WTC11 (cell line): ENCODE measurements around the gene LGALSL. TPM values are rescaled to one million over a fixed set of nuclear protein-coding genes. Genes with fewer than 3 reads are reported as not detected.

Source experiments
- ATAC-seq: fragments of 200-7000 bp; cut with Tn5 transposase; 2 replicates; pipeline ENCODE4 v1.10.0; 2021; ENCODE audit warnings: mild to moderate bottlenecking, moderate library complexity
- CTCF ChIA-PET: fragments of 300-600 bp; sonication (Branson Sonifier 250); formaldehyde crosslinking; loops from one replicate; lab custom pipeline; 2021; ENCODE audit warnings: antibody characterized with exemption; lab: Charles Lee
- POLR2A ChIA-PET: fragments of 350-600 bp; sonication (Branson Sonifier 250); formaldehyde crosslinking; loops from one replicate; lab custom pipeline; 2021; ENCODE audit warnings: antibody characterized with exemption; lab: Charles Lee
- DNase-seq: peaks from one replicate; pipeline ENCODE4 v3.0.0; 2021; ENCODE audit warnings: low spot score
- H3K27ac Mint-ChIP-seq: 2 replicates; pipeline ENCODE4 v1.8.0; 2021; ENCODE audit warnings: mixed read lengths
- H3K27me3 Mint-ChIP-seq: 2 replicates; pipeline ENCODE4 v1.8.0; 2021; ENCODE audit warnings: low read depth, mild to moderate bottlenecking, moderate library complexity, mixed read lengths
- H3K36me3 Mint-ChIP-seq: 2 replicates; pipeline ENCODE4 v1.8.0; 2021; ENCODE audit warnings: mixed read lengths
- H3K4me1 Mint-ChIP-seq: 2 replicates; pipeline ENCODE4 v1.8.0; 2022; ENCODE audit warnings: mixed read lengths
- H3K4me3 Mint-ChIP-seq: 2 replicates; pipeline ENCODE4 v1.8.0; 2021; ENCODE audit warnings: mild to moderate bottlenecking, moderate library complexity, mixed read lengths
- H3K9me3 Mint-ChIP-seq: 2 replicates; pipeline ENCODE4 v1.8.0; 2021; ENCODE audit warnings: mixed read lengths
- ATF2 ChIP-seq: sonication (generic); formaldehyde crosslinking; IDR thresholded peaks from 2 replicates; pipeline ENCODE4 v1.8.1; 2022; ENCODE audit warnings: low read depth, missing genetic modification reagents, borderline replicate concordance
- E2F4 ChIP-seq: sonication (generic); formaldehyde crosslinking; IDR thresholded peaks from 2 replicates; pipeline ENCODE4 v1.8.1; 2022; ENCODE audit warnings: low read depth, mild to moderate bottlenecking, moderate library complexity, missing genetic modification reagents, borderline replicate concordance
- EMX1 ChIP-seq: fragments of 250-450 bp; sonication (Bioruptor Pico); IDR thresholded peaks from 2 replicates; pipeline ENCODE4 v1.8.0; 2021; ENCODE audit warnings: mild to moderate bottlenecking
- ERG ChIP-seq: fragments of 250-450 bp; sonication (Bioruptor Pico); IDR thresholded peaks from 2 replicates; pipeline ENCODE4 v1.8.0; 2021; ENCODE audit warnings: mild to moderate bottlenecking
- FOXK1 ChIP-seq: sonication (generic); formaldehyde crosslinking; IDR thresholded peaks from 2 replicates; pipeline ENCODE4 v1.8.0; 2022; ENCODE audit warnings: mild to moderate bottlenecking, moderate library complexity, missing genetic modification reagents
- FOXP4 ChIP-seq: sonication (generic); formaldehyde crosslinking; IDR thresholded peaks from 2 replicates; pipeline ENCODE4 v1.8.0; 2022; ENCODE audit warnings: mild to moderate bottlenecking, missing genetic modification reagents
- NR2C2 ChIP-seq: sonication (generic); formaldehyde crosslinking; IDR thresholded peaks from 2 replicates; pipeline ENCODE4 v1.8.0; 2022; ENCODE audit warnings: mild to moderate bottlenecking, missing genetic modification reagents
- SP1 ChIP-seq: sonication (generic); formaldehyde crosslinking; conservative IDR thresholded peaks from 2 replicates; pipeline ENCODE4 v1.8.1; 2022; ENCODE audit warnings: missing genetic modification reagents
- STAT6 ChIP-seq: sonication (generic); formaldehyde crosslinking; conservative IDR thresholded peaks from 2 replicates; pipeline ENCODE4 v1.8.1; 2023; ENCODE audit warnings: mild to moderate bottlenecking, low read depth, missing genetic modification reagents, moderate library complexity
- ZNF396 ChIP-seq: fragments of 250-450 bp; sonication (Bioruptor Pico); IDR thresholded peaks from 2 replicates; pipeline ENCODE4 v1.8.0; 2021; ENCODE audit warnings: mild to moderate bottlenecking, moderate library complexity, borderline replicate concordance
- ZNF423 ChIP-seq: fragments of 250-450 bp; sonication (Bioruptor Pico); IDR thresholded peaks from 2 replicates; pipeline ENCODE4 v2.1.2; 2022; ENCODE audit warnings: mild to moderate bottlenecking, moderate library complexity
- ZNF512 ChIP-seq: sonication (generic); formaldehyde crosslinking; IDR thresholded peaks from 2 replicates; pipeline ENCODE4 v1.8.1; 2022; ENCODE audit warnings: missing genetic modification reagents, borderline replicate concordance
- ZNF671 ChIP-seq: fragments of 250-450 bp; sonication (Bioruptor Pico); IDR thresholded peaks from 2 replicates; pipeline ENCODE4 v1.8.0; 2021; ENCODE audit warnings: mild to moderate bottlenecking
- total RNA-seq: library from RNA; stranded (reverse); gene quantifications from 3 replicates; pipeline ENCODE4 v1.2.3, GENCODE V29; 2021

The LGALSL gene
- total RNA-seq, 1 experiment from 2014 or later, result 21.0 TPM

- Mint-ChIP-seq H3K4me3 (peak overlapping the region; percentile 85), H3K4me1 (peaks cover 30% of the 10 kb centered on the region), H3K9me3 (no peaks in the 10 kb centered on the region), H3K27me3 (no peaks in the 10 kb centered on the region), H3K27ac (no peak overlapping the region), H3K36me3 (peaks cover 19% of the 10 kb centered on the region)
- CTCF ChIA-PET, result interaction anchor here (0.7 to 1.6 kb wide), 2 partner anchors 26 to 124 kb away, joined by 3 to 9 read pairs; no protein-coding TSS in a partner anchor
- no peak for TF ChIP-seq ERG (CRISPR knock-in tag)
- TF ChIP-seq ZNF512, result no peak
- TF ChIP-seq NR2C2, result no peak
- TF ChIP-seq ZNF396, result no peak
- no peak for TF ChIP-seq E2F4 (CRISPR knock-in tag)
- TF ChIP-seq ZNF671, result no peak
- TF ChIP-seq EMX1, result no peak
- TF ChIP-seq ZNF423 (CRISPR knock-in tag), result no peak
- no peak for TF ChIP-seq ATF2 (CRISPR knock-in tag)
- ATAC-seq (no peak), DNase-seq (no peak)
- POLR2A ChIA-PET, result no interaction called here
These were observed 1.6 kb downstream of the LGALSL start for GRCh38 chr2:64455545-64455944.

- Mint-ChIP-seq H3K4me3 (peak overlapping the region; percentile 85; the same call in 1 of the 2 replicates), H3K27ac (no peak overlapping the region), H3K9me3 (no peaks in the 10 kb centered on the region), H3K4me1 (peaks cover 22% of the 10 kb centered on the region), H3K27me3 (no peaks in the 10 kb centered on the region), H3K36me3 (peaks cover 19% of the 10 kb centered on the region)
- CTCF ChIA-PET, result interaction anchor here (0.7 to 1.6 kb wide), 3 partner anchors 25 to 125 kb away, joined by 3 to 9 read pairs (median 3); no protein-coding TSS in a partner anchor
- no peak for DNase-seq
- no peak for ATAC-seq
- POLR2A ChIA-PET, result no interaction called here
- no peak for TF ChIP-seq SP1
- no peak for TF ChIP-seq FOXP4 (CRISPR knock-in tag)
These were observed 2.3 kb downstream of the LGALSL start for GRCh38 chr2:64456293-64456692.

- POLR2A ChIA-PET, result no interaction called here
- no peak overlapping the region for H3K4me3 Mint-ChIP-seq
- TF ChIP-seq FOXK1 (CRISPR knock-in tag) (no peak), STAT6 (no peak)
- no peak overlapping the region for H3K27ac Mint-ChIP-seq
- no peaks in the 10 kb centered on the region for H3K27me3 Mint-ChIP-seq
- CTCF ChIA-PET, result interaction anchor here (0.6 to 1.3 kb wide), 3 partner anchors 28 to 346 kb away, joined by 3 to 8 read pairs (median 3); no protein-coding TSS in a partner anchor
- H3K4me1 Mint-ChIP-seq, result peaks cover 21% of the 10 kb centered on the region
- no peak for DNase-seq
- no peaks in the 10 kb centered on the region for H3K9me3 Mint-ChIP-seq
- ATAC-seq, result no peak
- H3K36me3 Mint-ChIP-seq, result peaks cover 19% of the 10 kb centered on the region
These were observed 3.6 kb downstream of the LGALSL start for GRCh38 chr2:64457524-64457923.
